A549 (cell line): ENCODE results near the gene SIRPD. TPM values are rescaled to one million over a fixed set of nuclear protein-coding genes. Genes with fewer than 3 reads are reported as not detected.
A peak's percentile ranks its signal among the peaks of the same experiment; 100 is the strongest.

Experiments
- ATAC-seq, 2 experiments: fragments of 200-7000 bp in 1 of 2; fragments of >200 bp in 1 of 2; cut with Nextera tagmentation in 1 of 2; cut with Tn5 transposase in 1 of 2; 3 replicates each; pipeline versions ENCODE4 v1.8.0 to v1.9.1; 2018 to 2020; ENCODE audit warnings: mild to moderate bottlenecking in 1 of 2, moderate library complexity in 1 of 2
- CTCF ChIA-PET: fragments of 300-600 bp; sonication (Branson Sonifier 250); formaldehyde crosslinking; extraction: SDS; loops from one replicate; lab custom pipeline; 2021; ENCODE audit warnings: antibody characterized with exemption, inconsistent platforms; lab: Yijun Ruan, JAX
- POLR2A ChIA-PET: fragments of 350-600 bp; formaldehyde crosslinking; extraction: SDS; loops from one replicate; lab custom pipeline; 2021; ENCODE audit warnings: antibody characterized with exemption, inconsistent platforms; lab: Yijun Ruan, JAX
- DNase-seq, 2 experiments: peaks; one replicate each; pipeline versions ENCODE4 v3.0.0 to v3.0.0-alpha.2; 2011 to 2016; ENCODE audit warnings: low read depth in 1 of 2, low spot score in 1 of 2
- FAIRE-seq: peaks from 2 replicates; lab custom pipeline; 2011; peaks lifted over from hg19 to GRCh38; lab: Jason Lieb, UNC
- H3K27ac ChIP-seq, 2 experiments: fragments of >200 bp; sonication (Bioruptor Twin); formaldehyde crosslinking; 3 replicates each; pipeline ENCODE4 v1.5.1; 2016 to 2017
- H3K4me1 ChIP-seq: fragments of >200 bp; sonication (Bioruptor Twin); formaldehyde crosslinking; 3 replicates; pipeline ENCODE4 v1.6.1; 2016
- H3K4me2 ChIP-seq: fragments of >200 bp; sonication (Bioruptor Twin); formaldehyde crosslinking; 3 replicates; pipeline ENCODE4 v1.6.1; 2016
- H3K4me3 ChIP-seq: fragments of >200 bp; sonication (Bioruptor Twin); formaldehyde crosslinking; 3 replicates; pipeline ENCODE4 v1.5.1; 2016
- H3K9me3 ChIP-seq: fragments of >200 bp; sonication (Bioruptor Twin); formaldehyde crosslinking; 3 replicates; pipeline ENCODE4 v1.6.1; 2016
- ATOH8 ChIP-seq: fragments of 250-450 bp; sonication (Bioruptor Pico); IDR thresholded peaks from 2 replicates; pipeline ENCODE4 v1.5.0; 2020; ENCODE audit warnings: low read depth, mild to moderate bottlenecking, moderate library complexity
- CBX2 ChIP-seq: fragments of 200-600 bp; sonication (generic); IDR thresholded peaks from 2 replicates; pipeline ENCODE4 v1.6.1; 2016; ENCODE audit warnings: low read depth, mild to moderate bottlenecking, borderline replicate concordance
- CHD2 ChIP-seq: fragments of 150-350 bp; IDR thresholded peaks from 2 replicates; pipeline ENCODE4 v1.6.1; 2014; ENCODE audit warnings: low read length; ENCODE audit not compliant: partially characterized antibody
- CHD4 ChIP-seq: fragments of 200-600 bp; sonication (generic); IDR thresholded peaks from 2 replicates; pipeline ENCODE4 v1.6.1; 2016; ENCODE audit warnings: antibody characterized with exemption, mild to moderate bottlenecking, borderline replicate concordance
- CTCF ChIP-seq: fragments of >200 bp; sonication (Bioruptor Twin); formaldehyde crosslinking; IDR thresholded peaks from 3 replicates; pipeline ENCODE4 v1.5.1; 2016
- E2F6 ChIP-seq: IDR thresholded peaks from 2 replicates; pipeline ENCODE4 v1.6.1; 2012; ENCODE audit warnings: low read depth, borderline replicate concordance
- EHF ChIP-seq: fragments of 250-450 bp; sonication (Bioruptor Pico); IDR thresholded peaks from 2 replicates; pipeline ENCODE4 v1.5.0; 2020; ENCODE audit warnings: mild to moderate bottlenecking
- ELK1 ChIP-seq: fragments of 150-350 bp; IDR thresholded peaks from 2 replicates; pipeline ENCODE4 v1.6.1; 2014; ENCODE audit warnings: low read depth, mild to moderate bottlenecking, low read length
- EP300 ChIP-seq, 2 experiments: fragments of >200 bp; sonication (Bioruptor Twin); formaldehyde crosslinking; IDR thresholded peaks; 2 replicates in 1 of 2; 3 replicates in 1 of 2; pipeline ENCODE4 v1.6.1; 2016 to 2017
- ESRRA ChIP-seq: fragments of 150-350 bp; IDR thresholded peaks from 2 replicates; pipeline ENCODE4 v1.6.1; 2014; ENCODE audit warnings: mild to moderate bottlenecking, low read length, borderline replicate concordance
- FOXS1 ChIP-seq: fragments of 250-450 bp; sonication (Bioruptor Pico); IDR thresholded peaks from 2 replicates; pipeline ENCODE4 v1.5.0; 2020; ENCODE audit warnings: mild to moderate bottlenecking, moderate library complexity
- HOXA7 ChIP-seq: fragments of 250-450 bp; sonication (Bioruptor Pico); IDR thresholded peaks from 2 replicates; pipeline ENCODE4 v1.5.0; 2020; ENCODE audit warnings: mild to moderate bottlenecking, moderate library complexity
- KDM1A ChIP-seq: fragments of 200-600 bp; sonication (generic); IDR thresholded peaks from 2 replicates; pipeline ENCODE4 v1.6.1; 2016; ENCODE audit warnings: low read depth, mild to moderate bottlenecking
- MAFK ChIP-seq: fragments of 450-650 bp; IDR thresholded peaks from 2 replicates; pipeline ENCODE4 v1.6.1; 2014; ENCODE audit not compliant: partially characterized antibody
- MAZ ChIP-seq: fragments of 150-350 bp; IDR thresholded peaks from 2 replicates; pipeline ENCODE4 v1.6.1; 2014; ENCODE audit warnings: antibody characterized with exemption, low read depth, low read length, borderline replicate concordance
- MYC ChIP-seq: IDR thresholded peaks from 2 replicates; pipeline ENCODE4 v1.6.1; 2012; ENCODE audit warnings: mild to moderate bottlenecking, inconsistent platforms, low read length, improper control_type of control experiment, borderline replicate concordance
- NFE2L2 ChIP-seq: fragments of 150-350 bp; conservative IDR thresholded peaks from 2 replicates; pipeline ENCODE4 v1.6.1; 2014; ENCODE audit warnings: low read length
- NR3C1 ChIP-seq: fragments of >200 bp; sonication (Bioruptor Twin); formaldehyde crosslinking; IDR thresholded peaks from 3 replicates; pipeline ENCODE4 v1.6.1; 2017
- PHF8 ChIP-seq: fragments of 200-600 bp; sonication (generic); IDR thresholded peaks from 2 replicates; pipeline ENCODE4 v1.6.1; 2016; ENCODE audit warnings: low read depth, mild to moderate bottlenecking, antibody characterized with exemption, moderate library complexity, borderline replicate concordance
- POLR2A ChIP-seq: IDR thresholded peaks from 2 replicates; pipeline ENCODE4 v1.6.1; 2012; ENCODE audit warnings: mild to moderate bottlenecking, low read length
- POLR2AphosphoS2 ChIP-seq: conservative IDR thresholded peaks from 2 replicates; pipeline ENCODE4 v1.6.1; 2012; ENCODE audit warnings: low read length, improper control_type of control experiment, inconsistent platforms
- RFX5 ChIP-seq: fragments of 450-650 bp; IDR thresholded peaks from 2 replicates; pipeline ENCODE4 v1.7.1; 2014; ENCODE audit warnings: antibody characterized with exemption, mild to moderate bottlenecking, moderate library complexity
- TP53 ChIP-seq: fragments of 250-450 bp; sonication (Bioruptor Pico); IDR thresholded peaks from 2 replicates; pipeline ENCODE4 v1.5.0; 2021; ENCODE audit warnings: mild to moderate bottlenecking, moderate library complexity
- ZC3H11A ChIP-seq: fragments of 450-650 bp; IDR thresholded peaks from 2 replicates; pipeline ENCODE4 v1.6.1; 2014; ENCODE audit warnings: antibody characterized with exemption, mild to moderate bottlenecking
- ZFP36 ChIP-seq: fragments of 450-650 bp; IDR thresholded peaks from 2 replicates; pipeline ENCODE4 v1.6.1; 2014; ENCODE audit warnings: borderline replicate concordance; ENCODE audit not compliant: partially characterized antibody
- ZSCAN20 ChIP-seq: fragments of 250-450 bp; sonication (Bioruptor Pico); IDR thresholded peaks from 2 replicates; pipeline ENCODE4 v1.8.0; 2022; ENCODE audit warnings: mild to moderate bottlenecking, moderate library complexity
- WGBS: methylation state at CpG from one replicate; pipeline ENCODE4 v1.1.6; 2017; ENCODE audit errors: missing lambda C conversion rate; 5-methylcytosine and 5-hydroxymethylcytosine counted together
- polyA plus RNA-seq, 4 experiments: library from polyadenylated mRNA; depleted of rRNA in 3 of 4; stranded (reverse); fragments of >200 nt; fragmentation: RNase III in 1 of 4; extraction: RNeasy Plus Mini Kit Qiagen cat#74134 plus additional on column Dnase treatment in 1 of 4; gene quantifications; 2 replicates in 3 of 4; 3 replicates in 1 of 4; pipeline ENCODE4 v1.2.3, GENCODE V29; 2011 to 2017

SIRPD gene
- polyA plus RNA-seq, 2 of the 4 experiments (the other 2 are of a cell fraction): not detected

GRCh38 chr20:1538655-1539054 lies 18.9 kb downstream of the SIRPD start (continued):
- TF ChIP-seq CTCF (no peak), POLR2A (no peak), PHF8 (no peak), CBX2 (no peak), CHD2 (no peak), FOXS1 (CRISPR knock-in tag) (no peak), NFE2L2 (no peak)

- ATAC-seq: no peak
- no peaks in the 10 kb centered on the region for H3K4me1 ChIP-seq
- FAIRE-seq: no peak
- 17% methylated on average over 4 of the region's 4 CpGs for WGBS
- no peak overlapping the region for H3K4me2 ChIP-seq
- ChIA-PET CTCF (interaction anchor here (1.0 to 1.1 kb wide), 2 partner anchors 226 to 240 kb away, joined by 3 read pairs; no protein-coding TSS in a partner anchor), POLR2A (no interaction called here)
- TF ChIP-seq CHD4 (no peak), MAZ (no peak), KDM1A (no peak), HOXA7 (CRISPR knock-in tag) (no peak), POLR2AphosphoS2 (no peak), POLR2A (no peak), ZC3H11A (no peak), EHF (CRISPR knock-in tag) (no peak), CBX2 (no peak), RFX5 (no peak), TP53 (no peak), E2F6 (no peak), ATOH8 (CRISPR knock-in tag) (no peak)
- no peak for DNase-seq
- no peak overlapping the region for H3K27ac ChIP-seq
- H3K4me3 ChIP-seq: no peak overlapping the region
- 0 out of 3 replicates have a peak, but pooled peaks cover 3% of the 10 kb centered on the region for H3K9me3 ChIP-seq
Measured at GRCh38 chr20:1537731-1538058, 19.8 kb downstream of the SIRPD start.

GRCh38 chr20:1536893-1537730 lies 20.4 kb downstream of the SIRPD start:
- CTCF ChIA-PET: interaction anchor here (1.0 to 1.1 kb wide), 2 partner anchors 227 to 240 kb away, joined by 3 read pairs; no protein-coding TSS in a partner anchor
- Histone ChIP-seq H3K9me3 (0 out of 3 replicates have a peak, but pooled peaks cover 3% of the 10 kb centered on the region), H3K27ac (no peak overlapping the region), H3K4me3 (no peak overlapping the region), H3K4me2 (no peak overlapping the region), H3K4me1 (no peaks in the 10 kb centered on the region)
- FAIRE-seq (no peak), ATAC-seq (peak; percentile 11 to 35; a peak in 1 of 6 replicates), DNase-seq (no peak)
- TF ChIP-seq ATOH8 (CRISPR knock-in tag) (no peak), ELK1 (no peak), ZSCAN20 (CRISPR knock-in tag) (no peak), NR3C1 (no peak), EP300 (IDR thresholded peaks at IDR 0.05) (no peak), MYC (no peak), MAFK (no peak), ESRRA (no peak), ZFP36 (no peak), EHF (CRISPR knock-in tag) (no peak), CTCF (no peak), PHF8 (no peak), NFE2L2 (no peak)
- POLR2A ChIA-PET: no interaction called here
- 56% methylated on average over 11 of the region's 11 CpGs for WGBS
